HUDEP-2 (cell line): ENCODE data around the gene ACTC1.
"Not testable (repeated sequence)": the region's sequence is repeated elsewhere in the genome, so short reads cannot be mapped to it uniquely, and the experiment has no call there.

ENCODE experiments used
- DNase-seq, 76 experiments: peaks; one replicate each; lab custom pipeline; 2025; ENCODE audit not compliant: unreplicated experiment in 76 of 76; lab: John Stamatoyannopoulos, UW

ACTC1 gene

DNA sequence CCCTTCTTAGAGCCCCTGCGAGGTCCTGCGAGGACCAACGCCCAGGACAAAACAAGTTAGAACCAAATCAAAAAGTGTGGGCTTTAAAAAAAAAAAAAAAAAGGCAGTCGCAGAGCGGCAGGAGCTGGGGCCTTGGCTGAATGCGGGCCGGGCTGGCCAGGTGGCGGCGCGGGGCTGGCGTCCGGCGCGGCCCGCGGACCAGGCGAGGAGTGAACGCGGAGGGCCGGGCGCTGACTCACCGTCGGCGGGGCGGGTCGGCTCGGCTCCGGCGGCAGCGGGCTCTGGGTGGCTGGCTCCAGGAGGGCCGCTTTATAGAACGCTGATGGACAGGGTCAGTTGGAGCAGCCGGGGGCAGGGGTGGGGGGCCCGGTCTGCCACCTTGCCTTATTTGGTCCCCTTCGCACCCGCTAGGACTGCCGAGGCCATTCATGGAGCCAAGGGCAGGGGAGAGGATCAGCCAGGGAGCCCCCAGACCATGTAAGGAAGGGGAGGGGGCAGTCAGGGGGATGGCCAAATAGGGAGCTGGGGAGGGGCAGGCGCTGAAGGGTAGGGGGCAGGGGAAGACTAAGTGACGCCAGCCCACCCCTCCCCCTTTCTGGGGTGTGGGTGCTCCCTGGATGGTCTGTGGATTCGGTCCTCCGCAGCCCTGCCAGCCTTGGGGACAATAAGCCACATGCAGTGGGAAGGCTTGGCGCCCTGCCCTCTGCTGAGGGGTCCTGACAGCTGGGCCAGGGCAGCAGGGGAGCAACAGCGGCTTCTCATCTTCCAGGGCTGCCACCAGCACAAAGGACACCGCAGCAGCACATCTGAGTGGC, at the start of gene ACTC1:
ACTC1 (minus strand) TSS at position 283 of the 815 bp plus-strand sequence. CDS start 741 bp downstream, outside the sequence.
- DNase-seq: peak in 9 of 76 experiments; percentile 0 to 13 (median 7)

DNA sequence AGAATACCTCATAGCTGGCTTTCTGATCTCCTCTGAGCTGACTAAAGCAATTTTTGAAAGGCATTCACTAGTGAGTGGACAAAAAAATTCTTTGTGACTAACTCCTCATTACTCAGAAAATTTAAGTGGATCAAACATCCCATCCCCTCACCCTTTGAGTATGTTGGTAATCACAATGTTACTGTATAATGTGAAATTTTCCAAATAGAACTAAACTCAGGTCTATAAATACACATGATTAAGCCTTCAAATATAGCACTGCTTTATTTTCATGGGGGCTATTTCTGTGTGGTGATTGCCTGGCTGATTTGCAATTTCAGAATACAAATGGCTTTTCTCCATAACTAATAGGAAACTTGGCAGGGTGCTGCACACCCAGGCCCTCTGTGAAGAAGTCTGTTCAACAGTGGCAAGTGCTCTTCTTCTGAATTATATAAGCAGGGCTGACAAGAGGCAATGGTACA, 45.9 kb upstream of the ACTC1 start:
- DNase-seq: no peak

DNA sequence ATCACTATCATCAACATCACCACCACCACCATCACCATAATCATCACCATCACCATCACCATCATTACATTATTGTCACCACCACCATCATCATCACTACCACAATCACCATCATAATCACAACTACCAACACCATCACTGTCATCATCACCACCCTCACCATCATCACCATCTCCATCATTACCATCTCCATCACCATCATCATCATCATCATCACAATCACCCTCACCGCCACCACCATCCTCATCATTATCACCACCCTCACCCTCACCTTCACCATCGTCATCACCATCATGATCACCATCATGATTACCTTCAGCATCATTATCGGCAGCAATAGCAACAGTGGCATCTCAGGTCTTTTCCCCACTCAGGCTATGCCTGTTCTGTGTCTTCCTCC, 42.9 kb upstream of the ACTC1 start:
- DNase-seq: no peak

DNA sequence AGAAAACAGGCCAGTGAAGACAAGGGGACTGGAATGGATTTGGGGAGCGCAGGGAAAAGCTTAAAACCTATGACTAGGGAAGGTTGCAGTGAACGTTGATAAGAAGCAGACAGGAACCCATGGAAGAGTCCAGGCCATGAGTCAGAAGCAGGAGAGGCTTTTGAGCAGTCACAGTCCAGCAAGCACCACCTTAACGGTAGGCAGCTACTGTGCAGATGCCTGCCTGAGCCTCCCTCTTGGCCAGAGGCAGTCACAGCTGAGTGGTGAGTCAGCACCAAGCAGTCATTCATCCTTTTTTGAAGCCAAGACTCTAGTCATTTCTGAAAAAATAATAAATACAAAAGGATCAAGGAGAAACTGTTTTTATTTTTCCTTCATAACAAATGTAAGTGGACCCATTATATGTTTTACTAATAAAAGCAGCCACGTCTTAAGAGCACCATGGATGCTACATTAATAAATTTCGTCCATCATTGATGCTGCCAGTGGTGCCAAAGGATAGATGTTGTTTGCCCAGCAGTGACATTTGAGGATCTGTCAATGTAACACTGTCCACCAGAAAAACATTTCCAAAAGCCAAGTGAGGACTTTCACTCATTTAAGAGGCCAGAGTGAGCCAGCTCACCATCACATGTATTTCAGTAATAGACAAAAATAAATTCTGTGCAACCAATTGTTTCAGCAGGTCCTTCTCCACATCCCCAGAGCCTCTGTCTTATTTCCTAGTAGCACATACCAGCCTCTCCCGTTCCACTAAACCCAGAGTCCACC, 42.1 kb upstream of the ACTC1 start:
- DNase-seq: no peak

DNA sequence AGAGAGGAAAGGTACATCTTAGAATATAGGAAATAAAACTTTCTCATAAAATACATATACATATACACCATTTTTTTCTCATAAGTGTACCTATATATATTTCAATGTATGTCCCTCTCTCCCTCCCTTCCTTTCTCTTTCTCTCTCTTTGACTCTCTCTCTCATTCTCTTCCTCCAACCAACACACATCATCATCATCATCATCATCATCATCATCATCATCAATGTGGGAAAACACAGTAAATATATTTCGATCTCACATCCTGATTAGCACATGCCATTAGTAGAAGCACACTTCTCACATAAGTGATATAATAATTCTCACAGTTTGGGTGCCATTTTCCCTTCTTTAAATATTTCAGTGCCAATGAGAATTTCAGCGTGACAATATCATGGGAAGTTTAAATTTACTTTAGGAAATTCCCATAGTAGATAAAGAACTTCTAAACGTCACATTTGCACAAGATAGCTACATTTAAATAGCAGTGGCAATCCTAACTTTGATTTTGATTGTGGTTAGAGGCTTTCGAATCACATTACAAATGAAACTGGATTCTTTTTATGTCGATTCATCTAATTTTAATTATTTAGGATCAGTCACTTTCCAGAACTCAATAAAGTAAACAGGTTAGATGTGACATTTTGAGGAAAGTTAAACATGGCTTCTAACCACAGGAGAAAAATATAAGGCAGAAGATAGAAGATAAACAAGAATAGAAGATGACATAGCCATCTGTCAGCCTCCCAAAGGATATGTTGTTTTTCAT, 33.0 kb upstream of the ACTC1 start:
- DNase-seq: no peak

DNA sequence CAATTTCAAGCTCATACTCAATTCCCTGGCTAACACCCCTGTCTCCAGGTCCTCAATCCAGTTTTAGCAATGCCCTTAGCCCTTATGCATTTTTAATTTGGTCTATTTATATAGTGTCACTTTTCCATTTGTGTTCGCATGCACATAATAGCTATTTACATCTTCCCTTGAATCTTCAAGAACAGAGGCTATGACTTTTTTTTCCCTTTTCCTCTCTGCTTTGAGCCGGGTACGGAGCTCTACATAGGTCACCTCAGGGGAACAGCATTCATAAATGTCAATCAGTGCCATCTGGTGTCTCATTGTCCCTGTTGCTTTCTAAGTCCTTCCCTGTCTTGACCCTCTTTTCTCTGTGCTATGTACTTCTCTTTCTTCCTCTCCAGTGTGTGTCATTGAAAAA, 26.5 kb upstream of the ACTC1 start:
- DNase-seq: no peak

DNA sequence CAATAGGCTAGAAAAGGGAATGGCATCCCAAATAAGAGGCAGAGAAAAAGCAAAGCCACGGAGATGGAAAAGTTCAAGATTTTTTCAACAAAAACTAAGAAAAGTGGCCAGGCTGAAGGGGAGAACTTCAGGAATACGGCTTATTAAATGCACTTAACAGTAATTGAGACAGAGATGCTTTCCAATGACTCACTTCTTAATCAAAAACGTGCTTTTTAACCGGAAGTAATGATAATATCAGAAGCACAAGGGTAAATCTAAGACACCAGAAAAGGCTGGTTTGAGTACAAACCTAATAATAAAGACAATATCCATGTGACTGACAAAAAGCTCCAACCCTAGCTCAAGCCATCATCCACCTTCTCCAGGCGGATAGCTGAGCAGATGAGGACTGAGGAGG, 24.8 kb upstream of the ACTC1 start:
- no peak for DNase-seq

DNA sequence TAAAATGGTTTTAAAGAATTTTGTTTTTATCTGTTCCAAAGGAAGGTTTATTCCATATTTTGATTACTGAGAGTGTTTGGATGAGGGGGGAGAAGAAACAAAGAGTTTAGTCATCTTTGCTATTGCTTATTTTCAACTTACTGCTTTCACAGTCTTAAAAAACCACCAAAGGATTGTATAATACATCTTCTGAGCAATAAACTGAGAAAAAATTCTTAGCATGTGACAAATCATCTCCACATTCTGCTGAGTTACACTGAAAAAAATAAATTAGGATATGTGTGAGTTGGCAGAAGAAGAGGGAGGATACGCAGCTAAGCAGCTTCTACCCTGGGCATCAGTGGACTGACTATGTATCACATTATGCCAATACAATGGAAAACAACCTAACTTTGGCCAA, 23.2 kb upstream of the ACTC1 start:
- no peak for DNase-seq

DNA sequence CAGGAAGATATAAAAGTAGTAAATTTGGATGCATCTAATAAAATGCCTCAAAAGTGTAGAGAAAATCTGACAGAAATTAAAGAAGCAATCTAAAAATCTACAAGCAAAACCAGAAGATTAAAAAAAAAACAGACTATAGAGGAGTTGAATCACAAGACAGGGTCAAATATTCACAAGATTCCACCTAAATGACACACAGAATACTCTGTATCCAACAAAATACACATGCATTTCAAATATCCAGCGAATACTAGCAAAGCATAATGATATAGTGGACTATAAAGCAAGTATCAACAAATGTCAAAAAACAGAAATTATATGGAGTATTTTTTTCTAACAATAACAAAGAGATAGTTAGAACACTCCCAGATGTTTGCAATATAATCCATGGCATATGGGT, 20.5 kb upstream of the ACTC1 start:
- DNase-seq: no peak

DNA sequence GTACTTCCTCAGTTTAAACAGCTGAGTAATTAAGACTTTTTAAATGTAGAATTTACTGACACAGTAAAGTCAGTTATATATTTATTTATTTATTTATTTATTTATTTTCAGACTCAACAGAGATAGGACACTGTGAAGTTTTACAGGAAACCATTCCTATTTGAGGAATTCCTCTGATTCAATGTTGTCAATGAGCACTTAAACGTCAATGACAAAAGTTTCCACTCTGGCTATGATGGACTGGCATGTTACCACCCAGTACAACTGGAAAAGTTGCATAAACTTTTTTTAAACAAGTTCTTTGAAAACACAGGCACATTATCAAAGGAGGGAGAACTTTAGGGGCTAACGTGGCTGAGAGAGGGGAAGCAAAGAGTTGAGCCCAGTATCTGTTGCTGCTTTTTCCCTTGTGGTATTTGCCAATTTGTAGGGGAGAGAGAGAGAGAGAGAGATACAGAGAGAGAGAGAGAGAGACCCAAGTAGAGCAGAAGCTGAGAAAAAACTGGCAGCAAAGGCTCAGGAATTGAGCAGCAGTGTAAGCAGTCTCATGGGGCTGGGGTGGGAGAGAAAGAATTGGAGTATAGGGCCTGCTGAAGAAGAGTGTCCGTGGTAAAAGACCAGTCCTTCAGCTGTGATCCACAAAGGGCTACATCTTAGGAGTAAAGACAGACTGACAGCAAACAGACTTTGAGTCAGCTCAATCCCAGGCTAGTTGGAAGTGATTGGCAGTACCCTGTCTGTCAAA, 18.3 kb upstream of the ACTC1 start:
- no peak for DNase-seq

DNA sequence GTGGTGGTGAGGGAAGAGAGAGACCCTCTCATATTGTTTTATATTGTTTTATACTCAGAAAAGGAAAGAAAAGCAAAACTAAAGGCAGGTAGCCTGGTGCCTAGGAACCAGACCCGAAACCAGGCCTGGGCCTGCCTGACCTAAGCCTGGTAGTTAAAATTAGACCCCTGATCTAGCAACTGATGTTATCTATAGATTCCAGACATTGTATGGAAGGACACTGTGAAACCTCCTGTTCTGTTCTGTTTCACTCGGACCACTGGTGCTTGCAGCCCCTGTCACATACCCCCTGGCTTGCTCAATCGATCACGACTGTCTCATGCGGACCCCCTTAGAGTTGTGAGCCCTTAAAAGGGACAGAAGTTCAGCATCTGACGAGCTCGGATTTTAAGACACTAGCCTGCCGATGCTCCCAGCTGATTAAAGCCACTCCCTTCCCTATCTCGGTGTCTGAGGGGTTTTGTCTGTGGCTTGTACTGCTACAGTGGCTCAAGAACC, 17.6 kb upstream of the ACTC1 start:
- DNase-seq: not testable (repeated sequence)

DNA sequence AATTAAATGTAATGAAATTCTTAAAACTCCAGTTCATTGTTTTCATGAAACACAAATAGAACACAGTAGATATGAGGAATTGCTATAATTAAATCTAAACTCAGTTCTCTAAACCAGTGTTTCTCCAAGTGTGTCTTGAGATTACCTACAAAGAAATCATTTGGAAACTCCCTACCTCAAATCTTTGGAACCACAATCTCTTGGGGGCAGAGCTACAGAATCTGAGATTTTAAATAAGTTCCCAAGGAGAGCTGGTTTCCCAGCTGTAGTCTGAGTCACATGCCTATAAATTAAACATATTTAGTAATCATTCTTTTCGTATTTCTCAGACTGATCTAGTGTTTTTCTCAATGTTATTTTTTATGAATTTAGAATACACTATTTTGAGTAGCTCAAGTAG, 17.0 kb upstream of the ACTC1 start:
- DNase-seq: no peak

DNA sequence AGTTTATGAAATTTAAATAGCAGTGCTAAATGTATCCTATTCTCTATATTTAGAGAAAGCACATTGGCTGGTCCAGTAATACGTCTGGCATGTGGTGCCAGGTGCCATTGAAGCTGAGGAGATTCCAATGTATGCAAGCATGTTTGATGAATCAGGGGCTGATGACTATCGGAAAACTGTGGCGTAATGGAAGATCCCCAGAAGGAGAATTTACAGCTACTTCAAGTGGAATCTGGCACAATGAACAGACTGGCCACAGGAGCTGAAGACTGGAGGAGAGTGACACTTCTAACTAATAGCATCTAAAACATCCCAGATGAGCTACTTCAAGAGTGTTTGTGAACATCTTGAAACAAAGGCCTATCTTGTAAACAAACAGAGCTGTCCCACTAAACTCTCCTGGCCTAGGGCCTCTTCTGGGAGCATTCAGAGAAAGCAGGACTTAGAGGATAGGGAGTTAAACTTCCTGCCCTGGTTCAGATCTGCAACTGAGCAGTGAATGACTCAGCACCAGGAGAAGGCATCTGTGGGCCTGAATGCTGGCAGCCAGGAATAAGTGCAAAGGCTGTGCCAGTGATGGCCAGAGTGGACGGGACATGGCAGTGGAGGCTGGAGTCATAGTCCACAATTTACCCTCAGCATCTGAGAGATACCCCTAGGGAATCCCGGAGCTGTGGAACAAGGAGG, 15.2 kb upstream of the ACTC1 start:
- no peak for DNase-seq

DNA sequence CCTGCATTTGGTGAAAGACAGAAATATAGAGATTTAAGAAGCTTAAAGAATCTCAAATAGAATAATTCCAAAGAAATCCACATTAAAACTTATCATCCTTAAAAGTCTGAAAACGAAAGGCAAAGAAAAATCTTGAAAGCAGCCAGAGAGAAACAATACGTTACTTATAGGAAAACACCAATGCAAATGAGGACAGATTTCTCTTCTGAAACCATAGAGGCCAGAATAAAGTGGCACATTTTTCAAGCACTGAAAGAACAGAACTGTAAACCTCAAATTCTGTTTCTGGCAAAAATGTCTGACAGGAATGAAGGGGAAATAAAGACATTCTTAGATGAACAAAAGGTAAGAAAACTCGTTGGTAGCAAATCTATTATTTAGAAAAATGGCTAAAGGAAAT, 13.8 kb upstream of the ACTC1 start:
- no peak for DNase-seq

DNA sequence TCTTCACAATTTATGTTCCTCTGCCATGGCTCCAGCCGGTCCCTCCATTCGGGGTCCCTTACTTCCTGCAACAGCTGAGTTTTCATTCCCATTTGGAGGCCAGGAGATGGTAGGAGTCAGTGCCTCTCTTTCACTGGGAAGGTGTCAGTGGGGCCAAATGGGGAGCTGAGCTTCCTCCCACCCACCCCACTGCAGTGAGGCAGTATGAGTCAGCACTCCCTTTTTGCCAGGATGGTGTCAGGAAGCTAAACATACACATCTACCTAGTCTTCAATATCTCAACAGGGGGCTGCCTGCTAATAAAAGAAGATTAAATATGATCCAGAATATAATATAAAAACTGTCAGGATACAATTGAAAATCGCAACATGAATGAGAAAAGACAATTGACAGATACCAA, 12.7 kb upstream of the ACTC1 start:
- no peak for DNase-seq

DNA sequence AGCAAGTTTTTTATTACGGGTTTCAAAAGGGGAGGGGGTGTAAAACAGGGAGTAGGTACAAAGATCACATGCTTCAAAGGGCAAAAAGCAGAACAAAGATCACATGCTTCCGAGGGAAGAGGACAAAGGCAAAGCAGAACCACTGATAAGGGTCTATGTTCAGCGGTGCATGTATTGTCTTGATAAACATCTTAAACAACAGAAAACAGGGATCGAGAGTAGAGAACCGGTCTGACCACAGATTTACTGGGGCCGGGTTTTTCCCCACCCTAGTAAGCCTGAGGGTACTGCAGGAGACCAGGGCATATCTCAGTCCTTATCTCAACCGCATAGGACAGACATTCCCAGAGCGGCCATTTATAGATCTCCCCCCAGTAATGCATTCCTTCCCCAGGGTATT, 11.9 kb upstream of the ACTC1 start:
- DNase-seq: not testable (repeated sequence)

DNA sequence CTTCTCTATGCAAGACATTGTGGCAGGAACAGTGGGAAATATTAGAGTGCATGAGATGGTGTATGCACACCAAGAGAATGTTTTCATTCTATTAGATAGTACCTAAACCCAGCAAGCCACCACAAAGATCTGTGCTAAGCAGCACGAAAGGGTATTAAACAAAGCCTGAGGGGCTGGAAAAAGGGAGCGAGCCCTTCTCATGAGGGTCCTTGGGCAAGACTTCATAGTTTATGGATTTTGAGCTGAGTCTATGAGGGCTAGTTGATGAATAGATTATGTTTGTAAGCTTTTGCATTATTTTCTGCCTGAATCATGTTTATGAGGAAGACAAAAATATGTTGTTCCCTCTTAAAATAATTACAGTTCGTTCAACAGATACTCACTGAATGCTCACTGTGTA, 9.4 kb upstream of the ACTC1 start:
- no peak for DNase-seq

DNA sequence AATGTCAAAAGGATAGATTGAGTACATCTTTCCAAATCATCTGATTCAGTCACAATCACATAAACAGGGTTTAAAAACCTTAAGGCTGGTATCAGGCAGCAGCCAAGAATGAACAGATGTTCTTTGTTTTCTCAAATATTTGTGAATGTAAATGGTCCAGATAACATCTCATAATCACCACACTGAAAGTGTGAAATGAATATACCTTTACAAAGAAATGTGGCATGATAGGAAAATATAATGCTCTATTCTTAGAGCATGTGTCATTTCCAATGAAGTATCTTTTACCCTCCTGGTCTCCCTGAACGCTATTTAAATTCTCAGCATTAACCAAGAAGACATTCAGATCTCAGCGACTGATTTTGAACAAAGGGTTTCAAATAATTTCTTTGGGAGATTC, 8.8 kb upstream of the ACTC1 start:
- DNase-seq: no peak

DNA sequence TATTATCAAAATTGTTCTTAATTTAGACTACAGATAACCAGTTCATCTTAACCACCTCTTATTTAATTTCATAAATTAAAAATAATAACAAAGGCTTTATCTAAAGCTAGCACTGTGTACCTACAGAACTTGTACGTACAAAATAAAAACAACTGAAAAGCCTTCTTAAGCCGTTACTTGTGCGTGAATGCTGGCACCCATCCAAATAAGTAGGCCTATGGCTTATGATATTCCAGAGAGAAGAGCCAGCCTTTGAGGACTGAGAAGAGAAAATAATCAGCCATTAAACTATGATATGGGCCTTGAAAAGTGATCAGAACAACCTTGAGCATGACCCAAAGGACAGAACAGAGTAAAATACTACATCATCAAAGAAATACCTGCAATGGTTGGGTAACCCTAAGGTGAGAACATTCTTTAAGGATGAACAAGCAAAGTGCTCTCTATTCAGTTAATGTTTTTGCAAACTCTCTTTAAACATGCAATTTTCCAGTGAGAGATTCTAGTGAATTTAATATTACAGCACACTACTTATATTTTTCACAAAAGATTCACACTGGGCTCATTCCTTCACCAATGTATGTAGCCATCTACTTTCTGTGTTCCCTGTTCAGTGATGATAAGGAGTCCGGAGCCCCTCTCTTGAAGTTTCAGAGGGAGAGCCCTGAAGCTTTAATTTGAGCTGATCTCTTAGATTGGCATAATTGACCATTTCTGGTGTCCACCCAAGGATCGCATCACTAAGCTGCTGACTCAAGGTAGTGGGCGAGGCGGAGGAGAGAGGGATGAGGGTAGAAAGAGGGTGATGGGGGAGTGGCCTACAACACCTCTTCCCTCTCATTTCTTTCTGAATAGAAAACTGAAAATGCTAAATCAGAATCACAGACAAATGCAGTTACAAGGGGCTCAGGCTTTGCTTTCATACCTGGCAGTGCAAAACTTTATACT, 7.7 kb upstream of the ACTC1 start:
- DNase-seq: no peak
